OCI-LY3 (cell line): ENCODE measurements around the gene TMEM119.

Source experiments
- H2AFZ ChIP-seq: fragments of 200-600, 300-600 bp; shearing (Covaris generic); 2 replicates; pipeline ENCODE4 v1.6.0; 2014; ENCODE audit warnings: antibody characterized with exemption, low read depth, low read length
- H3K27ac ChIP-seq: fragments of 200-600, 300-600 bp; sonication (generic); 2 replicates; pipeline ENCODE4 v1.5.1; 2014; ENCODE audit warnings: mild to moderate bottlenecking, low read length, moderate library complexity, mixed read lengths
- H3K27me3 ChIP-seq: fragments of 200-600, 300-600 bp; sonication (generic); 2 replicates; pipeline ENCODE4 v1.6.1; 2014; ENCODE audit warnings: low read depth, low read length, mixed read lengths
- H3K36me3 ChIP-seq: fragments of 200-600, 300-600 bp; sonication (generic); replicated peaks from 2 replicates; pipeline ENCODE3; 2014; ENCODE audit warnings: low read depth, low read length, mixed read lengths
- H3K4me1 ChIP-seq: fragments of 300-600, 200-600 bp; sonication (generic); 2 replicates; pipeline ENCODE4 v1.6.1; 2014; ENCODE audit warnings: low read length, mixed read lengths
- H3K4me2 ChIP-seq: fragments of 200-600, 300-600 bp; sonication (generic); 2 replicates; pipeline ENCODE4 v1.6.1; 2014; ENCODE audit warnings: low read length, mixed read lengths
- H3K4me3 ChIP-seq: fragments of 300-600, 200-600 bp; sonication (generic); 2 replicates; pipeline ENCODE4 v1.5.1; 2014; ENCODE audit warnings: antibody characterized with exemption, mild to moderate bottlenecking, low read length, moderate library complexity
- H3K79me2 ChIP-seq: fragments of 300-600, 200-600 bp; shearing (Covaris generic); 2 replicates; pipeline ENCODE4 v1.6.1; 2014; ENCODE audit warnings: mild to moderate bottlenecking, low read length, mixed read lengths
- H3K9ac ChIP-seq: fragments of 300-600, 200-600 bp; shearing (Covaris generic); 2 replicates; pipeline ENCODE4 v1.6.0; 2014; ENCODE audit warnings: mild to moderate bottlenecking, low read length, moderate library complexity
- H3K9me3 ChIP-seq: fragments of 200-600, 300-600 bp; shearing (Covaris generic); 2 replicates; pipeline ENCODE4 v1.6.1; 2014; ENCODE audit warnings: low read length, mixed read lengths; ENCODE audit not compliant: insufficient read depth
- H4K20me1 ChIP-seq: fragments of 200-600, 300-600 bp; sonication (generic); 2 replicates; pipeline ENCODE4 v1.6.1; 2016; ENCODE audit warnings: low read length, mixed read lengths; ENCODE audit not compliant: insufficient read depth
- CTCF ChIP-seq: fragments of 200-600, 300-600 bp; sonication (generic); IDR thresholded peaks from 2 replicates; pipeline ENCODE4 v1.5.1; 2014; ENCODE audit warnings: antibody characterized with exemption, low read length, low read depth
- EZH2phosphoT487 ChIP-seq: fragments of 200-600 bp; shearing (Covaris generic); IDR thresholded peaks from 2 replicates; pipeline ENCODE4 v1.6.1; 2018; ENCODE audit warnings: antibody characterized with exemption, mixed run types, low read depth

Gene TMEM119

GRCh38 chr12:108630481-108631207 lies 32.8 kb upstream of the TMEM119 start:
- no peak overlapping the region for H3K4me2 ChIP-seq
- no peaks in the 10 kb centered on the region for H3K36me3 ChIP-seq
- no peaks in the 10 kb centered on the region for H3K79me2 ChIP-seq
- no peaks in the 10 kb centered on the region for H3K9me3 ChIP-seq
- H4K20me1 ChIP-seq: no peaks in the 10 kb centered on the region
- H3K4me3 ChIP-seq: no peak overlapping the region
- H3K4me1 ChIP-seq: peaks cover 66% of the 10 kb centered on the region
- H2AFZ ChIP-seq: no peak overlapping the region
- H3K27me3 ChIP-seq: no peaks in the 10 kb centered on the region; the same call in 1 of the 2 replicates
- no peak overlapping the region for H3K27ac ChIP-seq
- TF ChIP-seq CTCF (no peak), EZH2phosphoT487 (no peak)
- no peak overlapping the region for H3K9ac ChIP-seq

- no peaks in the 10 kb centered on the region for H3K9me3 ChIP-seq
- no peaks in the 10 kb centered on the region for H4K20me1 ChIP-seq
- TF ChIP-seq EZH2phosphoT487 (no peak), CTCF (no peak)
- H3K4me3 ChIP-seq: no peak overlapping the region
- no peak overlapping the region for H3K4me2 ChIP-seq
- H2AFZ ChIP-seq: no peak overlapping the region
- no peaks in the 10 kb centered on the region; the same call in 1 of the 2 replicates for H3K27me3 ChIP-seq
- peaks cover 59% of the 10 kb centered on the region for H3K4me1 ChIP-seq
- H3K27ac ChIP-seq: no peak overlapping the region
- H3K36me3 ChIP-seq: no peaks in the 10 kb centered on the region
- no peak overlapping the region for H3K9ac ChIP-seq
- H3K79me2 ChIP-seq: no peaks in the 10 kb centered on the region
Measured at GRCh38 chr12:108629824-108630476, 32.1 kb upstream of the TMEM119 start.

GRCh38 chr12:108629151-108629550 lies 31.3 kb upstream of the TMEM119 start:
- no peaks in the 10 kb centered on the region for H3K79me2 ChIP-seq

More at GRCh38 chr12:108629151-108629550, 31.3 kb upstream of the TMEM119 start:
- H3K9ac ChIP-seq: no peak overlapping the region
- no peak overlapping the region for H3K4me2 ChIP-seq
- H3K4me3 ChIP-seq: no peak overlapping the region
- H3K4me1 ChIP-seq: peaks cover 51% of the 10 kb centered on the region
- H3K27me3 ChIP-seq: no peaks in the 10 kb centered on the region; the same call in 1 of the 2 replicates
- H3K27ac ChIP-seq: no peak overlapping the region
- H2AFZ ChIP-seq: no peak overlapping the region
- no peaks in the 10 kb centered on the region for H3K36me3 ChIP-seq
- H3K9me3 ChIP-seq: no peaks in the 10 kb centered on the region
- H4K20me1 ChIP-seq: no peaks in the 10 kb centered on the region
- TF ChIP-seq CTCF: no peak
- no peak for TF ChIP-seq EZH2phosphoT487
